Heart right ventricle (tissue), 16 donors: ENCODE measurements around the gene CD27. TPM values are rescaled to one million over a fixed set of nuclear protein-coding genes. Genes with fewer than 3 reads are reported as not detected.

Source experiments
- ATAC-seq, 8 donors: fragments of 200-7000 bp; cut with Tn5 transposase; one replicate each; pipeline ENCODE4 v1.9.1; 2020; ENCODE audit warnings: mild to moderate bottlenecking in 8 of 8, moderate library complexity in 8 of 8, moderate number of reproducible peaks in 1 of 8
- DNase-seq, 2 donors: peaks; one replicate each; pipeline ENCODE4 v3.0.0-alpha.2; 2020
- H3K27ac ChIP-seq, 10 donors: fragments of 200-600 bp; sonication (generic) in 2 of 10; one replicate each; pipeline versions ENCODE4 v1.5.0 to v1.8.0; 2020 to 2022; ENCODE audit warnings: mild to moderate bottlenecking in 3 of 10
- H3K27me3 ChIP-seq, 7 donors: fragments of 200-600 bp; one replicate each; pipeline ENCODE4 v1.8.0; 2021 to 2022; ENCODE audit warnings: mild to moderate bottlenecking in 2 of 7
- H3K36me3 ChIP-seq, 9 donors: fragments of 200-600 bp; sonication (generic) in 1 of 9; one replicate each; pipeline versions ENCODE4 v1.5.0 to v1.8.0; 2020 to 2022; ENCODE audit warnings: mild to moderate bottlenecking in 2 of 9
- H3K4me1 ChIP-seq, 9 donors: fragments of 200-600 bp; sonication (generic) in 1 of 9; one replicate each; pipeline versions ENCODE4 v1.5.0 to v1.8.0; 2020 to 2022; ENCODE audit warnings: mild to moderate bottlenecking in 4 of 9
- H3K4me3 ChIP-seq, 10 donors: fragments of 200-600 bp; sonication (generic) in 2 of 10; one replicate each; pipeline versions ENCODE4 v1.5.0 to v1.8.0; 2020 to 2022; ENCODE audit warnings: mild to moderate bottlenecking in 7 of 10, moderate library complexity in 2 of 10
- H3K9me3 ChIP-seq, 11 donors: fragments of 200-600 bp in 10 of 11; sonication (generic) in 2 of 11; one replicate each; pipeline versions ENCODE4 v1.5.0 to v1.8.0; 2013 to 2022; ENCODE audit warnings: mild to moderate bottlenecking in 2 of 11, control low read depth in 1 of 11, moderate library complexity in 1 of 11
- CTCF ChIP-seq, 9 donors: fragments of 200-600 bp; sonication (generic) in 2 of 9; IDR thresholded peaks; one replicate each; pipeline versions ENCODE4 v1.5.0 to v1.8.0; 2021 to 2022; ENCODE audit warnings: antibody characterized with exemption in 9 of 9, mild to moderate bottlenecking in 5 of 9, moderate library complexity in 1 of 9
- WGBS, 2 donors: extraction: QIAGEN DNeasy Blood & Tissue Kit; methylation state at CpG; one replicate each; pipeline ENCODE4 v1.1.7; 2013; ENCODE audit warnings: inconsistent platforms in 1 of 2; 5-methylcytosine and 5-hydroxymethylcytosine counted together
- intact Hi-C, 10 donors: fragments of 100-400 bp; cut with DNase I; formaldehyde crosslinking; loops; one replicate each; pipeline versions ENCODE4 v1.11.1 to v1.14.2; 2022
- polyA plus RNA-seq, 2 donors: library from polyadenylated mRNA; stranded (reverse); fragments of 200-250 nt; gene quantifications; one replicate each; pipeline ENCODE4 v1.2.3, GENCODE V29; 2013
- total RNA-seq, 10 donors: library from RNA; stranded (reverse); fragmentation: NEBNext Ultra II Directional in 3 of 10; extraction: Animal tissue kit (Norgen Biotek cat#: 25700) in 3 of 10; gene quantifications; one replicate each; pipeline versions ENCODE4 v1.2.1 to v1.2.4, GENCODE V29; 2021 to 2023
- donor health status: Arrhythmogenic right ventricular cardiomyopathy.
- donor health status: ischemic (EF 13 %, LVEDD 7.1; RV severe dilation, severe dysfunction).
- donor health status: healthy with polysubstance abuse.
- donor health status: DM: no; HTN: yes; CAD: no.
- donor health status: DM: no; HTN: no; CAD: no.
- donor health status: ischemic (EF 25% LVEDD 6.9; RV normal size, moderate dysfunction).
- donor health status: ischemic (EF 25% LVEDD 5.7; RV mildly dilated, moderate dysfunction).
- donor health status: healthy.
- donor health status: DM: yes; HTN: yes; CAD: no.
- donor health status: Ischemic cardiomyopathy.
- donor health status: ischemic (EF 35%, LVEDD 5.7; RV mildly dilated, moderate dysfunction).
- donor health status: nonischemic (EF 11% LVEDD 7.7; RV severe dilation, severe dysfunction).
- donor health status: DM: yes; HTN: yes; CAD: no.
- donor health status: PGD.
- donor health status: ischemic (EF 29% LVEDD 5.4; RV normal size, mild dysfunction).
- donor health status: nonischemic (EF 23%, LVEDD 6.1; RV moderate dilation, normal function).

Gene CD27
- total and polyA plus RNA-seq, 12 donors, result 0.28 to 3.4 (median 0.32) TPM; not detected in 6

DNA sequence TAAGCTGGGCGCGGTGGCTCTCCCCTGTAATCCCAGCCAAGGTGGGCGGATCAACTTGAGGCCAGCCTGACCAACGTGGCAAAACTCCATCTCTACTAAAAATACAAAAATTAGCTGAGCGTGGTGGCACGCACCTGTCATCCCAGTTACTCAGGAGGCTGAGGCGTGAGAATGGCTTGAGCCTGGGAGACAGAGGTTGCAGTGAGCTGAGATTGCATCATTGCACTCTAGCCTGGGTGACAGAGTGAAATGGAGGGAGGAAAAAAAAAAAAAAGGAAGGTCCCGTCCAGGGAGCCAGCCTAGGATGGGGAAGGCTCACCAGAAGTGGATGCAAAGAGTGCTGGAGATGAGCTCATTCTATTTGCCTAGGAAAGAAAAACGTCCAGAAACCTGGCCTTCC is 1.9 kb upstream of the CD27 start:
- peak overlapping the region in 1 of 10 donors; percentile 50 for H3K27ac ChIP-seq
- no peak overlapping the region for H3K4me3 ChIP-seq
- no peaks in the 10 kb centered on the region for H3K9me3 ChIP-seq
- WGBS, 2 donors, result 81 to 88% methylated on average over 9 of the region's 9 CpGs
- intact Hi-C loops, result no loop called here
- ATAC-seq, result no peak
- DNase-seq, result no peak
- no peaks in the 10 kb centered on the region for H3K4me1 ChIP-seq
- peaks cover 0 to 41% (median 0%) of the 10 kb centered on the region in 9 donors for H3K36me3 ChIP-seq
- no peaks in the 10 kb centered on the region for H3K27me3 ChIP-seq
- no peak for TF ChIP-seq CTCF (IDR thresholded peaks at IDR 0.05)

DNA sequence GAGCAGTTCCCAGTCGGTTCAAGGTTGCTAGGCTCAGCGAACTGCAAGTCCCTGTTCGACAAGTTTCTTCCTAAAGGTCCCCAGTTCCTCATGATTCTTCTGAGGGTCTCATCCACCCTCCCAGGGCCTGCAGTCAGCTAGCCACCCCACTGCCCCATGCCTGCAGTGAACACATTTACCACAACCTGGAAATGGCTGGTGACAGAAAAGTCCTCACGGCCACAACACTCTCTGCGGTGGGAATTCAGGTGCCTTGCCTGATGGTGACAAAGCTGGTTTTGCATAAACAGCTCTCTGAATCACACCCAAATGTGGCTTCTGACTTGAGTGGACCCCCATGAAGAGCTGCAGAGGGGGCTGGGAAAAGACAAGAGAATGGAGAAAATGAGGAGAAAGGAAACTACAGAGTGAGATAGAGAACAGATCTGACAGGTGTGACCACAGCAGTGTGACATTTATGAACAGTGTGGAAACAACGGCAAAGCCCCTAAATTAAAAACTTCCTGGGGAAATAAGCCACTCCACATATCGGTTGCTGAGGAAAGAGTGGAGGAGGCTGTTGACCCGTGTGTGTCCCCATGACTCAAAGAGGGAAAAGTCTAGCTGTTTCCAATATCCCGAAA is 1.3 kb upstream of the CD27 start:
- intact Hi-C loops, result no loop called here
- no peaks in the 10 kb centered on the region for H3K9me3 ChIP-seq
- no peaks in the 10 kb centered on the region for H3K27me3 ChIP-seq
- 59 to 64% methylated on average over 9 of the region's 9 CpGs for WGBS, 2 donors
- peak overlapping the region in 1 of 10 donors; percentile 52 for H3K27ac ChIP-seq
- H3K4me3 ChIP-seq, result no peak overlapping the region
- ATAC-seq (no peak), DNase-seq (no peak)
- TF ChIP-seq CTCF (IDR thresholded peaks at IDR 0.05), result no peak
- peaks cover 0 to 46% (median 0%) of the 10 kb centered on the region in 9 donors for H3K36me3 ChIP-seq
- H3K4me1 ChIP-seq, result no peaks in the 10 kb centered on the region

DNA sequence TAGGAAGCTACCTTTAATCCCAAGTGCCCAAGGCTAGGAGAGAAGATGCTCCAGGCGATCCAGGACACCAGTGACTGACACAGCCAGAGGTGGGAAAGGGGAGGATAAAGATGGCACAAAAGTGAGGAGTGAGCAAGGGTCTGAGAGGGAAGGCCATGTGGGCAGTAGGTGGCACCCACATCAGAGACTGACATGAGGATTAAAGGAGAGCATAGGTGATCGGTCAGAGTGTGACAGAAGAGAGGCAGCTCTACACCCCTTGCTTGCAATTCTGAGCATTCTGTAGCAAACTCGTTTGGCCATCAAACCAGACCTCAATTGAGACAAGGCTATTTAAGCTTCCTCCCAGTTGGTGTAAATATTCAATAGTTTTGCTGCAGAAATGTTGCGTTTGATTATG is 724 bp upstream of the CD27 start:
- WGBS, 2 donors, result 77 to 78% methylated on average over 4 of the region's 4 CpGs
- no peak for TF ChIP-seq CTCF (IDR thresholded peaks at IDR 0.05)
- H3K36me3 ChIP-seq, result peaks cover 0 to 46% (median 0%) of the 10 kb centered on the region in 9 donors
- H3K4me3 ChIP-seq, result no peak overlapping the region
- H3K27me3 ChIP-seq, result no peaks in the 10 kb centered on the region
- H3K27ac ChIP-seq, result peak overlapping the region in 1 of 10 donors; percentile 52
- no peaks in the 10 kb centered on the region for H3K4me1 ChIP-seq
- no peak for DNase-seq
- no peak for ATAC-seq
- H3K9me3 ChIP-seq, result no peaks in the 10 kb centered on the region
- intact Hi-C loops, result no loop called here

- no peaks in the 10 kb centered on the region for H3K9me3 ChIP-seq
- H3K27me3 ChIP-seq, result no peaks in the 10 kb centered on the region
- H3K27ac ChIP-seq, result peak overlapping the region in 9 of 10 donors; percentile 95 to 100 (median 98)
- H3K4me3 ChIP-seq, result peak overlapping the region in 8 of 10 donors; percentile 56 to 85 (median 68)
- TF ChIP-seq CTCF (IDR thresholded peaks at IDR 0.05), result no peak
- 71% methylated on average over 16 of the region's 16 CpGs for WGBS, 2 donors
- ATAC-seq (peak in 1 of 8 donors; percentile 2), DNase-seq (no peak)
- peaks cover 4 to 31% (median 27%) of the 10 kb centered on the region in 9 donors for H3K4me1 ChIP-seq
- H3K36me3 ChIP-seq, result peaks cover 0 to 51% (median 13%) of the 10 kb centered on the region in 9 donors
- intact Hi-C loops, result loop anchor here in 1 of 10 donors (5.0 kb wide), 1 partner anchor 82 kb away; the partner anchor contains the start of gene GAPDH
Measured at GRCh38 chr12:6450091-6450868, 5.5 kb downstream of the CD27 start.
